HepG2 (cell line): ENCODE measurements around the gene GDNF. TPM values are rescaled to one million over a fixed set of nuclear protein-coding genes. Genes with fewer than 3 reads are reported as not detected.

Source experiments
- ATAC-seq: fragments of 200-7000 bp; cut with Tn5 transposase; 3 replicates; pipeline ENCODE4 v1.9.1; 2020; ENCODE audit warnings: mild to moderate bottlenecking, moderate library complexity
- BruUV-seq: library from RNA; stranded (reverse); fragments of 400-500 nt; replicated peaks from 2 replicates; lab custom pipeline; 2021; lab: Mats Ljungman, UMichigan
- CTCF ChIA-PET: fragments of 300-600 bp; formaldehyde crosslinking; extraction: SDS; loops from one replicate; lab custom pipeline; 2021; ENCODE audit warnings: low total read pairs, inconsistent platforms, low intra/inter-chr PET ratio; lab: Yijun Ruan, JAX
- POLR2A ChIA-PET: fragments of 350-600 bp; sonication (Branson Sonifier 250); formaldehyde crosslinking; loops from one replicate; lab custom pipeline; 2020; ENCODE audit warnings: antibody characterized with exemption, inconsistent platforms; lab: Yijun Ruan, JAX
- DNase-seq: peaks from one replicate; pipeline ENCODE4 v3.0.0-alpha.2; 2015; ENCODE audit warnings: low spot score
- FAIRE-seq: peaks from 3 replicates; lab custom pipeline; 2011; peaks lifted over from hg19 to GRCh38; lab: Jason Lieb, UNC
- H2AFZ ChIP-seq: one replicate; pipeline ENCODE4 v1.6.1; 2011; ENCODE audit warnings: low read length, inconsistent platforms
- H3K27ac ChIP-seq: fragments of 300-600 bp; 3 replicates; pipeline ENCODE4 v1.8.0; 2011; ENCODE audit warnings: mixed run types, mild to moderate bottlenecking, mixed read lengths, low read length, inconsistent platforms; ENCODE audit not compliant: insufficient read depth; ENCODE audit errors: extremely low read length
- H3K27me3 ChIP-seq, 2 experiments: fragments of 200-600 bp in 1 of 2; 2 replicates in 1 of 2; 3 replicates in 1 of 2; pipeline versions ENCODE4 v1.6.0 to v1.8.0; 2011; ENCODE audit warnings: low read length in 2 of 2, mild to moderate bottlenecking in 2 of 2, moderate library complexity in 2 of 2, inconsistent platforms in 1 of 2; ENCODE audit not compliant: insufficient read depth in 2 of 2, control insufficient read depth in 1 of 2
- H3K36me3 ChIP-seq, 2 experiments: fragments of 200-600 bp in 1 of 2; replicated peaks in 1 of 2; 2 replicates in 1 of 2; 3 replicates in 1 of 2; pipeline versions ENCODE4 v1.5.1 to v1.8.0; 2011; ENCODE audit warnings: low read length in 2 of 2, inconsistent platforms in 1 of 2; ENCODE audit not compliant: insufficient read depth in 2 of 2, control insufficient read depth in 1 of 2
- H3K4me1 ChIP-seq: 2 replicates; pipeline ENCODE4 v1.5.1; 2012; ENCODE audit warnings: low read length, inconsistent platforms; ENCODE audit not compliant: insufficient read depth
- H3K4me2 ChIP-seq: 2 replicates; pipeline ENCODE4 v1.6.0; 2011; ENCODE audit warnings: low read depth, low read length, inconsistent platforms
- H3K4me3 ChIP-seq, 3 experiments: fragments of 200-600 bp in 1 of 3; sonication (generic), shearing (Covaris generic) in 1 of 3; replicated peaks in 1 of 3; 2 replicates each; pipeline ENCODE4 v1.5.1; 2011 to 2016; ENCODE audit warnings: low read length in 3 of 3, inconsistent platforms in 2 of 3, low read depth in 2 of 3, mild to moderate bottlenecking in 2 of 3, control low read depth in 1 of 3, mixed read lengths in 1 of 3; ENCODE audit not compliant: insufficient read depth in 1 of 3
- H3K79me2 ChIP-seq: one replicate; pipeline ENCODE4 v1.6.1; 2011; ENCODE audit warnings: low read length, inconsistent platforms; ENCODE audit not compliant: insufficient read depth
- H3K9ac ChIP-seq: 2 replicates; pipeline ENCODE4 v1.6.0; 2011; ENCODE audit warnings: mild to moderate bottlenecking, low read depth, low read length, inconsistent platforms; ENCODE audit not compliant: insufficient read depth
- H3K9me3 ChIP-seq: 2 replicates; pipeline ENCODE4 v1.5.1; 2012; ENCODE audit warnings: mild to moderate bottlenecking, low read length
- H4K20me1 ChIP-seq: 2 replicates; pipeline ENCODE4 v1.6.0; 2011; ENCODE audit warnings: inconsistent platforms, mild to moderate bottlenecking, low read length, moderate library complexity; ENCODE audit not compliant: insufficient read depth
- HNRNPLL ChIP-seq: fragments of 200-400 bp; formaldehyde crosslinking; IDR thresholded peaks from 2 replicates; pipeline ENCODE4 v1.6.1; 2017; ENCODE audit warnings: mild to moderate bottlenecking, low read depth, low read length; ENCODE audit not compliant: poor library complexity, severe bottlenecking
- MIER2 ChIP-seq: IDR thresholded peaks from 2 replicates; pipeline ENCODE4 v1.6.1; 2016; ENCODE audit warnings: missing biosample characterization, missing genetic modification reagents
- NFE2L1 ChIP-seq: sonication (generic); formaldehyde crosslinking; IDR thresholded peaks from 2 replicates; pipeline ENCODE4 v1.4.0; 2020; ENCODE audit warnings: missing genetic modification reagents, mild to moderate bottlenecking, borderline replicate concordance
- NONO ChIP-seq, 2 experiments: fragments of 450-650 bp in 1 of 2; sonication (generic) in 1 of 2; formaldehyde crosslinking in 1 of 2; IDR thresholded peaks in 1 of 2; conservative IDR thresholded peaks in 1 of 2; 2 replicates each; pipeline versions ENCODE4 v1.6.1 to v1.8.0; 2017 to 2022; ENCODE audit warnings: mild to moderate bottlenecking in 1 of 2, missing genetic modification reagents in 1 of 2, moderate library complexity in 1 of 2
- PRMT3 ChIP-seq: sonication (generic); formaldehyde crosslinking; IDR thresholded peaks from 2 replicates; pipeline ENCODE4 v1.8.1; 2022; ENCODE audit warnings: low read depth, mild to moderate bottlenecking, moderate library complexity, missing genetic modification reagents, borderline replicate concordance
- YEATS4 ChIP-seq: sonication (generic); formaldehyde crosslinking; IDR thresholded peaks from 2 replicates; pipeline ENCODE4 v1.4.0; 2020; ENCODE audit warnings: missing genetic modification reagents, borderline replicate concordance
- ZMYM2 ChIP-seq: sonication (generic); formaldehyde crosslinking; IDR thresholded peaks from 2 replicates; pipeline ENCODE4 v1.8.0; 2022; ENCODE audit warnings: mild to moderate bottlenecking, missing genetic modification reagents
- ZSCAN9 ChIP-seq: IDR thresholded peaks from 2 replicates; pipeline ENCODE4 v1.6.1; 2016; ENCODE audit warnings: borderline replicate concordance
- WGBS: methylation state at CpG from one replicate; pipeline ENCODE4 v1.1.6; 2017; ENCODE audit warnings: low lambda C conversion rate; 5-methylcytosine and 5-hydroxymethylcytosine counted together
- in situ Hi-C: cut with HindIII; loops from 2 replicates; pipeline ENCODE4 v1.10.0; 2017; ENCODE audit warnings: low pct_unique_long_range_greater_than_20kb; ENCODE audit not compliant: extremely low pct_ligation_motif_present
- intact Hi-C: fragments of 100-400 bp; cut with micrococcal nuclease; formaldehyde crosslinking; loops from one replicate; pipeline ENCODE4 v1.10.0; 2022; ENCODE audit not compliant: unreplicated experiment
- polyA plus RNA-seq, 8 experiments: library from polyadenylated mRNA; depleted of rRNA in 3 of 8; stranded (reverse) in 7 of 8; unstranded in 1 of 8; fragments of >200 nt; fragmentation: Illumina TruSeq in 4 of 8; extraction: Trizol in 4 of 8; gene quantifications; 2 replicates each; pipeline versions ENCODE4 v1.2.1 to v1.2.3, GENCODE V29; 2011 to 2016; ENCODE audit warnings: low read depth in 4 of 8, missing spikeins in 1 of 8, mixed read lengths in 1 of 8; ENCODE audit not compliant: insufficient read depth in 1 of 8
- total RNA-seq, 5 experiments: library from RNA; depleted of rRNA; stranded (reverse); fragments of >200 nt; fragmentation: Illumina TruSeq; extraction: Trizol; gene quantifications; 2 replicates each; pipeline ENCODE4 v1.2.3, GENCODE V29; 2016; ENCODE audit warnings: low read depth in 1 of 5
- TF ChIP-seq, protein P1 (sequence below): sonication (generic); formaldehyde crosslinking; IDR thresholded peaks from 2 replicates; pipeline ENCODE4 v1.9.0; 2021; ENCODE audit warnings: missing genetic modification reagents, borderline replicate concordance
- TF ChIP-seq, protein P2 (sequence below): sonication (generic); formaldehyde crosslinking; IDR thresholded peaks from 2 replicates; pipeline ENCODE4 v1.4.0; 2020; ENCODE audit warnings: mild to moderate bottlenecking, missing genetic modification reagents
- TF ChIP-seq, protein P3 (sequence below): sonication (generic); formaldehyde crosslinking; IDR thresholded peaks from 2 replicates; pipeline ENCODE4 v1.5.0; 2020; ENCODE audit warnings: missing genetic modification reagents
- TF ChIP-seq, protein P4 (sequence below): sonication (generic); formaldehyde crosslinking; IDR thresholded peaks from 2 replicates; pipeline ENCODE4 v1.5.1; 2020; ENCODE audit warnings: mild to moderate bottlenecking, missing genetic modification reagents, borderline replicate concordance

Gene GDNF
- total and polyA plus RNA-seq, 2 of the 13 experiments (the other 11 are each of a cell fraction or from before 2014, with no cell fraction given) = 0.24 to 0.46 TPM

DNA sequence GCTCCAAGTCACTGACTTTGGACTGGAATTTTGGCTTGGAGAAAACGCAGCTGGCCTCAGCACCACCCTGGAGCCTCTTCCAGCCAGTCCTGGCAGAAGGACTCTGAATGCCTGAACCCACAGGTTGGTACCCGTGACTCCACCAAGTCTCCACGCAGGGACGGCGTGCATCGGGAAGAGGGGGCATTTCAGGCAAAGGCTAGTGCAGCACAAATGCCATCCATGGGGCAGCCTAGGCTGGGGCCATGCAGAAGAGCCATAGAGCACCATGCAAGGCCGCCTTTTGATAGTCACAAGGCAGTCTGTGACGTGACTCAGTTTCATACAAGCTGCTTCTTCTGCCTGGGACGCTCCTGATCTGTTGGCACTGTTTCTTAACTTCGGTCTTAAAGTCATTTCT is 28.0 kb downstream of the GDNF start:
- in situ Hi-C loops = no loop called here
- Histone ChIP-seq H3K4me2 (no peak overlapping the region), H3K9ac (no peak overlapping the region)
- no peak for FAIRE-seq
- 36% methylated on average over 8 of the region's 10 CpGs for WGBS
- TF ChIP-seq, protein P1, sequence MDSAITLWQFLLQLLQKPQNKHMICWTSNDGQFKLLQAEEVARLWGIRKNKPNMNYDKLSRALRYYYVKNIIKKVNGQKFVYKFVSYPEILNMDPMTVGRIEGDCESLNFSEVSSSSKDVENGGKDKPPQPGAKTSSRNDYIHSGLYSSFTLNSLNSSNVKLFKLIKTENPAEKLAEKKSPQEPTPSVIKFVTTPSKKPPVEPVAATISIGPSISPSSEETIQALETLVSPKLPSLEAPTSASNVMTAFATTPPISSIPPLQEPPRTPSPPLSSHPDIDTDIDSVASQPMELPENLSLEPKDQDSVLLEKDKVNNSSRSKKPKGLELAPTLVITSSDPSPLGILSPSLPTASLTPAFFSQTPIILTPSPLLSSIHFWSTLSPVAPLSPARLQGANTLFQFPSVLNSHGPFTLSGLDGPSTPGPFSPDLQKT (CRISPR knock-in tag) = no peak
- TF ChIP-seq, protein P2, sequence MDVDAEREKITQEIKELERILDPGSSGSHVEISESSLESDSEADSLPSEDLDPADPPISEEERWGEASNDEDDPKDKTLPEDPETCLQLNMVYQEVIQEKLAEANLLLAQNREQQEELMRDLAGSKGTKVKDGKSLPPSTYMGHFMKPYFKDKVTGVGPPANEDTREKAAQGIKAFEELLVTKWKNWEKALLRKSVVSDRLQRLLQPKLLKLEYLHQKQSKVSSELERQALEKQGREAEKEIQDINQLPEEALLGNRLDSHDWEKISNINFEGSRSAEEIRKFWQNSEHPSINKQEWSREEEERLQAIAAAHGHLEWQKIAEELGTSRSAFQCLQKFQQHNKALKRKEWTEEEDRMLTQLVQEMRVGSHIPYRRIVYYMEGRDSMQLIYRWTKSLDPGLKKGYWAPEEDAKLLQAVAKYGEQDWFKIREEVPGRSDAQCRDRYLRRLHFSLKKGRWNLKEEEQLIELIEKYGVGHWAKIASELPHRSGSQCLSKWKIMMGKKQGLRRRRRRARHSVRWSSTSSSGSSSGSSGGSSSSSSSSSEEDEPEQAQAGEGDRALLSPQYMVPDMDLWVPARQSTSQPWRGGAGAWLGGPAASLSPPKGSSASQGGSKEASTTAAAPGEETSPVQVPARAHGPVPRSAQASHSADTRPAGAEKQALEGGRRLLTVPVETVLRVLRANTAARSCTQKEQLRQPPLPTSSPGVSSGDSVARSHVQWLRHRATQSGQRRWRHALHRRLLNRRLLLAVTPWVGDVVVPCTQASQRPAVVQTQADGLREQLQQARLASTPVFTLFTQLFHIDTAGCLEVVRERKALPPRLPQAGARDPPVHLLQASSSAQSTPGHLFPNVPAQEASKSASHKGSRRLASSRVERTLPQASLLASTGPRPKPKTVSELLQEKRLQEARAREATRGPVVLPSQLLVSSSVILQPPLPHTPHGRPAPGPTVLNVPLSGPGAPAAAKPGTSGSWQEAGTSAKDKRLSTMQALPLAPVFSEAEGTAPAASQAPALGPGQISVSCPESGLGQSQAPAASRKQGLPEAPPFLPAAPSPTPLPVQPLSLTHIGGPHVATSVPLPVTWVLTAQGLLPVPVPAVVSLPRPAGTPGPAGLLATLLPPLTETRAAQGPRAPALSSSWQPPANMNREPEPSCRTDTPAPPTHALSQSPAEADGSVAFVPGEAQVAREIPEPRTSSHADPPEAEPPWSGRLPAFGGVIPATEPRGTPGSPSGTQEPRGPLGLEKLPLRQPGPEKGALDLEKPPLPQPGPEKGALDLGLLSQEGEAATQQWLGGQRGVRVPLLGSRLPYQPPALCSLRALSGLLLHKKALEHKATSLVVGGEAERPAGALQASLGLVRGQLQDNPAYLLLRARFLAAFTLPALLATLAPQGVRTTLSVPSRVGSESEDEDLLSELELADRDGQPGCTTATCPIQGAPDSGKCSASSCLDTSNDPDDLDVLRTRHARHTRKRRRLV (CRISPR knock-in tag) = no peak
- TF ChIP-seq MIER2 (no peak), ZMYM2 (CRISPR knock-in tag) (no peak), NFE2L1 (CRISPR knock-in tag) (no peak), PRMT3 (CRISPR knock-in tag) (no peak), NONO (IDR thresholded peaks at IDR 0.05) (no peak), NONO (CRISPR knock-in tag; conservative IDR thresholded peaks at IDR 0.05) (no peak), ZSCAN9 (CRISPR knock-in tag) (no peak), HNRNPLL (no peak), YEATS4 (CRISPR knock-in tag) (no peak)
- TF ChIP-seq, protein P3, sequence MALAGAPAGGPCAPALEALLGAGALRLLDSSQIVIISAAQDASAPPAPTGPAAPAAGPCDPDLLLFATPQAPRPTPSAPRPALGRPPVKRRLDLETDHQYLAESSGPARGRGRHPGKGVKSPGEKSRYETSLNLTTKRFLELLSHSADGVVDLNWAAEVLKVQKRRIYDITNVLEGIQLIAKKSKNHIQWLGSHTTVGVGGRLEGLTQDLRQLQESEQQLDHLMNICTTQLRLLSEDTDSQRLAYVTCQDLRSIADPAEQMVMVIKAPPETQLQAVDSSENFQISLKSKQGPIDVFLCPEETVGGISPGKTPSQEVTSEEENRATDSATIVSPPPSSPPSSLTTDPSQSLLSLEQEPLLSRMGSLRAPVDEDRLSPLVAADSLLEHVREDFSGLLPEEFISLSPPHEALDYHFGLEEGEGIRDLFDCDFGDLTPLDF = no peak
- TF ChIP-seq, protein P4, sequence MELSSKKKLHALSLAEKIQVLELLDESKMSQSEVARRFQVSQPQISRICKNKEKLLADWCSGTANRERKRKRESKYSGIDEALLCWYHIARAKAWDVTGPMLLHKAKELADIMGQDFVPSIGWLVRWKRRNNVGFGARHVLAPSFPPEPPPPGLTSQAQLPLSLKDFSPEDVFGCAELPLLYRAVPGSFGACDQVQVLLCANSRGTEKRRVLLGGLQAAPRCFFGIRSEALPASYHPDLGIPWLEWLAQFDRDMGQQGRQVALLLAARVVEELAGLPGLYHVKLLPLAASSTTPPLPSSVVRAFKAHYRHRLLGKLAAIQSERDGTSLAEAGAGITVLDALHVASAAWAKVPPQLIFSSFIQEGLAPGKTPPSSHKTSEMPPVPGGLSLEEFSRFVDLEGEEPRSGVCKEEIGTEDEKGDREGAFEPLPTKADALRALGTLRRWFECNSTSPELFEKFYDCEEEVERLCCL (CRISPR knock-in tag) = no peak
- TF ChIP-seq, all 625 proteins: peak for 0
- DNase-seq (no peak), ATAC-seq (no peak)
- BruUV-seq = no TSS peak
- H2AFZ ChIP-seq = no peak overlapping the region
- no peaks in the 10 kb centered on the region for H3K9me3 ChIP-seq
- ChIA-PET CTCF (no interaction called here), POLR2A (no interaction called here)
- H3K27ac ChIP-seq = no peak overlapping the region
- peaks cover 2 to 48% of the 10 kb centered on the region in 2 experiments; a peak in 4 of 5 replicates for H3K27me3 ChIP-seq
- no peaks in the 10 kb centered on the region for H4K20me1 ChIP-seq
- no peaks in the 10 kb centered on the region for H3K4me1 ChIP-seq
- no peaks in the 10 kb centered on the region for H3K36me3 ChIP-seq
- H3K4me3 ChIP-seq = no peak overlapping the region
- H3K79me2 ChIP-seq = no peaks in the 10 kb centered on the region
- intact Hi-C loops = no loop called here
